ENCODE data around the gene HLCS.

The HLCS gene

GRCh38 chr21:36729310-36729970 is 237.0 kb downstream of the HLCS start:
- no peaks in the 10 kb centered on the region for H3K4me1 ChIP-seq (ENCODE audit: insufficient read depth, low read length)
- H3K9me3 ChIP-seq (ENCODE audit: control insufficient read depth, insufficient read depth, low read length), result no peaks in the 10 kb centered on the region
- no peak overlapping the region for H3K9ac ChIP-seq (ENCODE audit: low read depth, low read length)
- no peaks in the 10 kb centered on the region for H3K36me3 ChIP-seq (ENCODE audit: insufficient read depth, low read length)

GRCh38 chr21:36728371-36729111 is 237.9 kb downstream of the HLCS start:
- Histone ChIP-seq H3K9ac (ENCODE audit: low read depth, low read length) (no peak overlapping the region), H3K9me3 (ENCODE audit: control insufficient read depth, insufficient read depth, low read length) (no peaks in the 10 kb centered on the region), H3K36me3 (ENCODE audit: insufficient read depth, low read length) (no peaks in the 10 kb centered on the region), H3K4me1 (ENCODE audit: insufficient read depth, low read length) (no peaks in the 10 kb centered on the region)

- Histone ChIP-seq H3K36me3 (ENCODE audit: insufficient read depth, low read length) (no peaks in the 10 kb centered on the region), H3K9ac (ENCODE audit: low read depth, low read length) (no peak overlapping the region), H3K4me1 (ENCODE audit: insufficient read depth, low read length) (no peaks in the 10 kb centered on the region), H3K9me3 (ENCODE audit: control insufficient read depth, insufficient read depth, low read length) (no peaks in the 10 kb centered on the region)
Measured at GRCh38 chr21:36727866-36728265, 238.6 kb downstream of the HLCS start.

GRCh38 chr21:36725793-36726386 is 240.6 kb downstream of the HLCS start:
- H3K9ac ChIP-seq (ENCODE audit: low read depth, low read length), result no peak overlapping the region
- no peaks in the 10 kb centered on the region for H3K9me3 ChIP-seq (ENCODE audit: control insufficient read depth, insufficient read depth, low read length)
- H3K4me1 ChIP-seq (ENCODE audit: insufficient read depth, low read length), result no peaks in the 10 kb centered on the region
- no peaks in the 10 kb centered on the region for H3K36me3 ChIP-seq (ENCODE audit: insufficient read depth, low read length)

GRCh38 chr21:36724660-36725059 is 241.8 kb downstream of the HLCS start:
- H3K9me3 ChIP-seq (ENCODE audit: control insufficient read depth, insufficient read depth, low read length), result no peaks in the 10 kb centered on the region
- no peaks in the 10 kb centered on the region for H3K4me1 ChIP-seq (ENCODE audit: insufficient read depth, low read length)
- H3K9ac ChIP-seq (ENCODE audit: low read depth, low read length), result no peak overlapping the region
- H3K36me3 ChIP-seq (ENCODE audit: insufficient read depth, low read length), result no peaks in the 10 kb centered on the region

- Histone ChIP-seq H3K4me1 (ENCODE audit: insufficient read depth, low read length) (peaks cover 8% of the 10 kb centered on the region; the same call in 1 of the 2 replicates), H3K36me3 (ENCODE audit: insufficient read depth, low read length) (no peaks in the 10 kb centered on the region), H3K9ac (ENCODE audit: low read depth, low read length) (no peak overlapping the region), H3K9me3 (ENCODE audit: control insufficient read depth, insufficient read depth, low read length) (no peaks in the 10 kb centered on the region)
Measured at GRCh38 chr21:36723371-36723881, 243.0 kb downstream of the HLCS start.

- peaks cover 12% of the 10 kb centered on the region for H3K4me1 ChIP-seq (ENCODE audit: insufficient read depth, low read length)
- H3K9ac ChIP-seq (ENCODE audit: low read depth, low read length), result no peak overlapping the region
- H3K36me3 ChIP-seq (ENCODE audit: insufficient read depth, low read length), result no peaks in the 10 kb centered on the region
- no peaks in the 10 kb centered on the region for H3K9me3 ChIP-seq (ENCODE audit: control insufficient read depth, insufficient read depth, low read length)
Measured at GRCh38 chr21:36722370-36723368, 243.8 kb downstream of the HLCS start.

GRCh38 chr21:36721817-36722216 is 244.7 kb downstream of the HLCS start:
- no peak overlapping the region for H3K9ac ChIP-seq (ENCODE audit: low read depth, low read length)
- no peaks in the 10 kb centered on the region for H3K36me3 ChIP-seq (ENCODE audit: insufficient read depth, low read length)
- H3K4me1 ChIP-seq (ENCODE audit: insufficient read depth, low read length), result peaks cover 12% of the 10 kb centered on the region
- H3K9me3 ChIP-seq (ENCODE audit: control insufficient read depth, insufficient read depth, low read length), result no peaks in the 10 kb centered on the region

GRCh38 chr21:36719614-36720013 is 246.9 kb downstream of the HLCS start:
- peaks cover 12% of the 10 kb centered on the region for H3K4me1 ChIP-seq (ENCODE audit: insufficient read depth, low read length)
- no peaks in the 10 kb centered on the region for H3K36me3 ChIP-seq (ENCODE audit: insufficient read depth, low read length)
- no peaks in the 10 kb centered on the region for H3K9me3 ChIP-seq (ENCODE audit: control insufficient read depth, insufficient read depth, low read length)
- no peak overlapping the region for H3K9ac ChIP-seq (ENCODE audit: low read depth, low read length)

- Histone ChIP-seq H3K4me1 (ENCODE audit: insufficient read depth, low read length) (peaks cover 12% of the 10 kb centered on the region), H3K9ac (ENCODE audit: low read depth, low read length) (no peak overlapping the region), H3K9me3 (ENCODE audit: control insufficient read depth, insufficient read depth, low read length) (no peaks in the 10 kb centered on the region), H3K36me3 (ENCODE audit: insufficient read depth, low read length) (no peaks in the 10 kb centered on the region)
Measured at GRCh38 chr21:36718951-36719501, 247.4 kb downstream of the HLCS start.

- H3K9ac ChIP-seq (ENCODE audit: low read depth, low read length), result no peak overlapping the region
Measured at GRCh38 chr21:36717976-36718375, 248.5 kb downstream of the HLCS start.

GRCh38 chr21:36716836-36717235 is 249.6 kb downstream of the HLCS start:
- H3K4me1 ChIP-seq (ENCODE audit: insufficient read depth, low read length), result peaks cover 12% of the 10 kb centered on the region
- no peak overlapping the region for H3K9ac ChIP-seq (ENCODE audit: low read depth, low read length)
- H3K36me3 ChIP-seq (ENCODE audit: insufficient read depth, low read length), result no peaks in the 10 kb centered on the region
- H3K9me3 ChIP-seq (ENCODE audit: control insufficient read depth, insufficient read depth, low read length), result no peaks in the 10 kb centered on the region

More at GRCh38 chr21:36717976-36718375, 248.5 kb downstream of the HLCS start:
- Histone ChIP-seq H3K9me3 (ENCODE audit: control insufficient read depth, insufficient read depth, low read length) (no peaks in the 10 kb centered on the region), H3K4me1 (ENCODE audit: insufficient read depth, low read length) (peaks cover 12% of the 10 kb centered on the region), H3K36me3 (ENCODE audit: insufficient read depth, low read length) (no peaks in the 10 kb centered on the region)

GRCh38 chr21:36716387-36716786 is 250.1 kb downstream of the HLCS start:
- H3K9me3 ChIP-seq (ENCODE audit: control insufficient read depth, insufficient read depth, low read length), result no peaks in the 10 kb centered on the region
- H3K36me3 ChIP-seq (ENCODE audit: insufficient read depth, low read length), result no peaks in the 10 kb centered on the region
- no peak overlapping the region for H3K9ac ChIP-seq (ENCODE audit: low read depth, low read length)
- peaks cover 12% of the 10 kb centered on the region for H3K4me1 ChIP-seq (ENCODE audit: insufficient read depth, low read length)
